NT2/D1 (cell line): Measurements from ENCODE around the gene KLK10.

ENCODE experiments used
- DNase-seq: peaks from one replicate; pipeline ENCODE4 v3.0.0-alpha.2; 2011; ENCODE audit warnings: low read depth, low spot score
- H3K27me3 ChIP-seq: 2 replicates; pipeline ENCODE4 v1.6.0; 2011; ENCODE audit warnings: mild to moderate bottlenecking; ENCODE audit not compliant: insufficient read length, insufficient read depth
- H3K36me3 ChIP-seq: 2 replicates; pipeline ENCODE4 v1.6.1; 2011; ENCODE audit warnings: mild to moderate bottlenecking, low read length, mixed read lengths; ENCODE audit not compliant: insufficient read depth, insufficient read length
- H3K4me1 ChIP-seq: 2 replicates; pipeline ENCODE4 v1.5.1; 2011; ENCODE audit not compliant: insufficient read depth, insufficient read length
- H3K4me3 ChIP-seq: 2 replicates; pipeline ENCODE4 v1.5.1; 2011; ENCODE audit warnings: low read depth; ENCODE audit not compliant: insufficient read length
- H3K9ac ChIP-seq: 2 replicates; pipeline ENCODE4 v1.6.0; 2011; ENCODE audit warnings: low read depth; ENCODE audit not compliant: insufficient read length
- H3K9me3 ChIP-seq: 2 replicates; pipeline ENCODE4 v1.5.1; 2011; ENCODE audit warnings: mild to moderate bottlenecking, low read length; ENCODE audit not compliant: insufficient read depth
- SUZ12 ChIP-seq: IDR thresholded peaks from 2 replicates; pipeline ENCODE4 v1.6.1; 2011; ENCODE audit not compliant: insufficient read length, insufficient read depth; ENCODE audit errors: extremely low read depth
- YY1 ChIP-seq: IDR thresholded peaks from 2 replicates; pipeline ENCODE4 v1.6.1; 2011; ENCODE audit not compliant: insufficient read length, insufficient read depth
- ZNF274 ChIP-seq: IDR thresholded peaks from 2 replicates; pipeline ENCODE4 v1.6.1; 2011; ENCODE audit warnings: mild to moderate bottlenecking, low read depth, low read length

KLK10 gene

GRCh38 chr19:50969413-50969760, 50.1 kb downstream of the KLK10 start, which contains the start of gene KLK6:
TSS of gene KLK6 (minus strand) at chr19:50969591. CDS start at chr19:50968104, 1,487 bp downstream.
- peaks cover 11% of the 10 kb centered on the region for H3K4me1 ChIP-seq
- no peaks in the 10 kb centered on the region for H3K9me3 ChIP-seq
- H3K36me3 ChIP-seq = no peaks in the 10 kb centered on the region
- no peak for DNase-seq
- H3K4me3 ChIP-seq = no peak within 1 kb of the TSS
- peak within 1 kb of the TSS; percentile 21 for H3K9ac ChIP-seq
- no peak for TF ChIP-seq SUZ12
- TF ChIP-seq ZNF274 = no peak
- TF ChIP-seq YY1 = no peak
- H3K27me3 ChIP-seq = no peaks in the 10 kb centered on the region

- Histone ChIP-seq H3K27me3 (no peaks in the 10 kb centered on the region), H3K9me3 (no peaks in the 10 kb centered on the region), H3K36me3 (no peaks in the 10 kb centered on the region), H3K4me1 (peaks cover 11% of the 10 kb centered on the region), H3K4me3 (no peak overlapping the region), H3K9ac (peak overlapping the region; percentile 21)
- TF ChIP-seq YY1 (no peak), ZNF274 (no peak), SUZ12 (no peak)
- no peak for DNase-seq
These were observed 50.6 kb downstream of the KLK10 start for GRCh38 chr19:50968716-50969412.

GRCh38 chr19:50967929-50968715, 51.4 kb downstream of the KLK10 start:
- no peak for DNase-seq
- Histone ChIP-seq H3K9me3 (no peaks in the 10 kb centered on the region), H3K4me1 (peaks cover 11% of the 10 kb centered on the region), H3K4me3 (no peak overlapping the region), H3K36me3 (no peaks in the 10 kb centered on the region), H3K27me3 (no peaks in the 10 kb centered on the region), H3K9ac (peak overlapping the region; percentile 21)
- TF ChIP-seq YY1 (no peak), ZNF274 (no peak), SUZ12 (no peak)

DNA sequence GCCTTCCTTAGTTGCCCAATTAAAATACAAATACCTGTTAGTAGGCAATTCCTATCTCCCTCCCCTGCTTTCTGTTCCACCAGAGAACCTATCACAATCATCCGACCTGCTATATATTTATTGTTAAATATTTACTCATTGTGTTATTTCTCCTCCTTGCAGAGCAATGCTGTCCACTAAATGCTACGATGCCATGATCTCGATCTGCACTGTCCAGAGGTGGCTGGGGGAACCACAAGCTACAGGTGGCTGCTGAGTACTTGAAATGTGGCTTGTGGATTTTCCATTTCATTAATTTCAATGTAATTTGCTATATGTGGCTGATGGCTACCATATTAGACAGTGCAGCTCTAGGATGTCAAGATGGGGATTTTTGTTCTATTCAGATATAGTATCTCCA, 55.2 kb downstream of the KLK10 start:
- Histone ChIP-seq H3K36me3 (no peaks in the 10 kb centered on the region), H3K4me3 (no peak overlapping the region), H3K9ac (no peak overlapping the region), H3K27me3 (no peaks in the 10 kb centered on the region), H3K4me1 (peaks cover 9% of the 10 kb centered on the region), H3K9me3 (no peaks in the 10 kb centered on the region)
- no peak for TF ChIP-seq SUZ12
- TF ChIP-seq YY1 = no peak
- no peak for TF ChIP-seq ZNF274
- DNase-seq = no peak

DNA sequence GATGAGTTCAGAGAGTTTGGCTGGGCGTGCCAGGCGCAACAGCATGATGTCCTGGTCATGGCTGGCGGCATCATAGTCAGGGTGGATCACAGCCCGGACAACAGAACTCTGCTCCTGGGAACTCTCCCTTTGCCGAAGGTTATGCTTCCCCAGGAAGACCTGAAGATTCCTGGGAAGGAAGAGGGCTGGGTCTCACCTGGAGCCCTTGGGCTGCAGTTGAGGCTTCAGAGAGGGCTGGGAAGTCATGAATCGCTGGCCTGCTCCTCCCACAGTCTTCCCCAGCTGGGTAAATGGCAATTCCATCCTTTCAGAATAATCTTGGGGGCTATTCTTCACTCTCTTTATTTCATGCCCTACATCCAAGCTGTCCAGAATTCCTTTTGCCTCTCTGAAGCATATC, 56.1 kb downstream of the KLK10 start:
- H3K36me3 ChIP-seq = no peaks in the 10 kb centered on the region
- no peak overlapping the region for H3K4me3 ChIP-seq
- H3K9me3 ChIP-seq = no peaks in the 10 kb centered on the region
- no peak for TF ChIP-seq YY1
- TF ChIP-seq ZNF274 = no peak
- TF ChIP-seq SUZ12 = no peak
- H3K4me1 ChIP-seq = peaks cover 6% of the 10 kb centered on the region
- no peak for DNase-seq
- no peak overlapping the region for H3K9ac ChIP-seq
- peaks cover 5% of the 10 kb centered on the region for H3K27me3 ChIP-seq
